GM12892 (cell line): ENCODE measurements around the gene GRXCR1.

Source experiments
- POLR2A ChIP-seq: IDR thresholded peaks from 2 replicates; pipeline ENCODE4 v1.6.1; 2011; ENCODE audit warnings: low read depth, low read length, control low read depth
- POLR2AphosphoS5 ChIP-seq: IDR thresholded peaks from 2 replicates; pipeline ENCODE4 v1.6.1; 2011; ENCODE audit warnings: low read depth, low read length, control low read depth
- TAF1 ChIP-seq: IDR thresholded peaks from 2 replicates; pipeline ENCODE4 v1.6.1; 2011; ENCODE audit warnings: low read depth, mild to moderate bottlenecking, control low read depth, low read length, borderline replicate concordance

GRCh38 chr4:42871671-42872290 lies 20.7 kb upstream of the GRXCR1 start:
- TF ChIP-seq TAF1 (no peak), POLR2A (no peak), POLR2AphosphoS5 (no peak)
